K562 (cell line): ENCODE measurements around the gene ADTRP. TPM values are rescaled to one million over a fixed set of nuclear protein-coding genes. Genes with fewer than 3 reads are reported as not detected.
A peak's percentile ranks its signal among the peaks of the same experiment; 100 is the strongest.

Source experiments
- ATAC-seq: fragments of 200-7000 bp; cut with Tn5 transposase; 3 replicates; pipeline ENCODE4 v1.9.1; 2020; ENCODE audit warnings: moderate library complexity
- BruUV-seq: library from RNA; stranded (reverse); fragments of 400-500 nt; replicated peaks from 2 replicates; lab custom pipeline; 2021; lab: Mats Ljungman, UMichigan
- CTCF ChIA-PET: fragments of 300-600 bp; formaldehyde crosslinking; extraction: SDS; loops from one replicate; lab custom pipeline; 2021; ENCODE audit warnings: low intra/inter-chr PET ratio; lab: Yijun Ruan, JAX
- POLR2A ChIA-PET: fragments of 300-600, 350-650 bp; sonication (Branson Sonifier 250); formaldehyde crosslinking; extraction: SDS; loops from one replicate; lab custom pipeline; 2021; ENCODE audit warnings: antibody characterized with exemption, inconsistent platforms; lab: Yijun Ruan, JAX
- DNase-seq, 4 experiments: peaks; one replicate each; pipeline versions ENCODE4 v3.0.0 to v3.0.0-alpha.2; 2011 to 2018; ENCODE audit warnings: low spot score in 3 of 4, mixed read lengths in 3 of 4; ENCODE audit errors: extremely low read depth in 1 of 4
- FAIRE-seq: peaks from 2 replicates; lab custom pipeline; 2011; peaks lifted over from hg19 to GRCh38; lab: Jason Lieb, UNC
- H2AFZ ChIP-seq: 2 replicates; pipeline ENCODE4 v1.6.0; 2011; ENCODE audit warnings: low read depth, low read length, control low read depth, inconsistent platforms
- H3K27ac ChIP-seq: fragments of 200-600 bp; 3 replicates; pipeline ENCODE4 v1.8.0; 2011; ENCODE audit warnings: low read depth, mild to moderate bottlenecking, control low read depth, inconsistent platforms, low read length, moderate library complexity, mixed read lengths; ENCODE audit errors: extremely low read depth
- H3K27me3 ChIP-seq, 2 experiments: fragments of 300-600 bp in 1 of 2; 2 replicates in 1 of 2; 3 replicates in 1 of 2; pipeline versions ENCODE4 v1.6.0 to v1.8.0; 2011; ENCODE audit warnings: inconsistent platforms in 2 of 2, low read length in 2 of 2, mild to moderate bottlenecking in 1 of 2, mixed read lengths in 1 of 2, moderate library complexity in 1 of 2; ENCODE audit not compliant: control insufficient read depth in 2 of 2, insufficient read depth in 2 of 2
- H3K36me3 ChIP-seq: fragments of 300-600 bp; 3 replicates; pipeline ENCODE4 v1.8.0; 2011; ENCODE audit warnings: mild to moderate bottlenecking, low read length, inconsistent platforms; ENCODE audit not compliant: control insufficient read depth, insufficient read depth
- H3K4me1 ChIP-seq, 2 experiments: fragments of 200-600 bp in 1 of 2; replicated peaks in 1 of 2; 2 replicates in 1 of 2; 3 replicates in 1 of 2; pipeline versions ENCODE4 v1.5.1 to v1.8.0; 2011; ENCODE audit warnings: inconsistent platforms in 2 of 2, low read length in 2 of 2, mild to moderate bottlenecking in 1 of 2, mixed read lengths in 1 of 2, moderate library complexity in 1 of 2; ENCODE audit not compliant: control insufficient read depth in 2 of 2, insufficient read depth in 2 of 2
- H3K4me2 ChIP-seq: 2 replicates; pipeline ENCODE4 v1.6.1; 2011; ENCODE audit warnings: low read length, control low read depth, inconsistent platforms, mixed read lengths; ENCODE audit not compliant: insufficient read depth
- H3K4me3 ChIP-seq: fragments of 200-600 bp; sonication (generic), shearing (Covaris generic); 2 replicates; pipeline ENCODE4 v1.5.1; 2016; ENCODE audit warnings: control low read depth, inconsistent platforms
- H3K79me2 ChIP-seq: fragments of 200-600 bp; 3 replicates; pipeline ENCODE4 v1.8.0; 2011; ENCODE audit warnings: low read length, inconsistent platforms; ENCODE audit not compliant: control insufficient read depth, insufficient read depth
- H3K9ac ChIP-seq, 2 experiments: 2 replicates each; pipeline versions ENCODE4 v1.6.0 to v1.6.1; 2011; ENCODE audit warnings: low read depth in 2 of 2, low read length in 2 of 2, control low read depth in 1 of 2, inconsistent platforms in 1 of 2, mild to moderate bottlenecking in 1 of 2, mixed read lengths in 1 of 2; ENCODE audit not compliant: insufficient read depth in 1 of 2
- H3K9me1 ChIP-seq: one replicate; pipeline ENCODE4 v1.6.0; 2011; ENCODE audit warnings: inconsistent platforms, mild to moderate bottlenecking, low read length, moderate library complexity; ENCODE audit not compliant: control insufficient read depth, insufficient read depth
- H3K9me3 ChIP-seq: replicated peaks from 2 replicates; pipeline ENCODE4 v1.5.1; 2011; ENCODE audit warnings: low read depth, low read length, inconsistent platforms; ENCODE audit not compliant: control insufficient read depth, insufficient read depth
- H4K20me1 ChIP-seq: replicated peaks from 2 replicates; pipeline ENCODE4 v1.6.1; 2011; ENCODE audit warnings: low read length, inconsistent platforms, mixed read lengths; ENCODE audit not compliant: control insufficient read depth, insufficient read depth
- CCNT2 ChIP-seq: IDR thresholded peaks from 2 replicates; pipeline ENCODE4 v1.6.1; 2011; ENCODE audit warnings: borderline replicate concordance, low read depth, mild to moderate bottlenecking, moderate library complexity, mixed read lengths, low read length; ENCODE audit not compliant: insufficient read length; ENCODE audit errors: extremely low read depth
- FOXJ2 ChIP-seq: fragments of 200-800 bp; sonication (Bioruptor generic); IDR thresholded peaks from 2 replicates; pipeline ENCODE4 v1.6.1; 2016; ENCODE audit warnings: missing genetic modification characterization, missing compliant biosample characterization
- GATAD2B ChIP-seq: fragments of 450-650 bp; IDR thresholded peaks from 2 replicates; pipeline ENCODE4 v1.6.1; 2017; ENCODE audit warnings: mild to moderate bottlenecking, borderline replicate concordance
- KLF10 ChIP-seq: fragments of 250-450 bp; sonication (Bioruptor Pico); IDR thresholded peaks from 2 replicates; pipeline ENCODE4 v1.6.1; 2021; ENCODE audit warnings: matching md5 sums
- MCM3 ChIP-seq: fragments of 450-650 bp; IDR thresholded peaks from 2 replicates; pipeline ENCODE4 v1.6.1; 2016
- NBN ChIP-seq: fragments of 450-650 bp; IDR thresholded peaks from 2 replicates; pipeline ENCODE4 v1.6.1; 2016; ENCODE audit warnings: low read depth, mild to moderate bottlenecking
- POLR2AphosphoS5 ChIP-seq: IDR thresholded peaks from 2 replicates; pipeline ENCODE4 v1.6.1; 2011; ENCODE audit warnings: mild to moderate bottlenecking, low read depth, low read length, moderate library complexity; ENCODE audit not compliant: control insufficient read depth, insufficient read depth
- PREB ChIP-seq: sonication (generic); formaldehyde crosslinking; IDR thresholded peaks from 2 replicates; pipeline ENCODE4 v1.8.1; 2023; ENCODE audit warnings: mild to moderate bottlenecking, missing genetic modification reagents
- USF2 ChIP-seq: sonication (generic); formaldehyde crosslinking; IDR thresholded peaks from 2 replicates; pipeline ENCODE4 v1.5.0; 2020; ENCODE audit warnings: missing genetic modification reagents
- WHSC1 ChIP-seq: IDR thresholded peaks from one replicate; pipeline ENCODE4 v1.6.1; 2012; ENCODE audit warnings: low read length, control low read depth, inconsistent platforms
- ZKSCAN1 ChIP-seq: fragments of 150-350 bp; IDR thresholded peaks from 2 replicates; pipeline ENCODE4 v1.6.1; 2016; ENCODE audit warnings: low read depth, low read length
- ZNF224 ChIP-seq: sonication (generic); formaldehyde crosslinking; IDR thresholded peaks from 2 replicates; pipeline ENCODE4 v1.8.0; 2022; ENCODE audit warnings: mild to moderate bottlenecking, missing genetic modification reagents
- ZNF639 ChIP-seq, 2 experiments: fragments of 200-800 bp in 1 of 2; sonication (Bioruptor generic) in 1 of 2; sonication (generic) in 1 of 2; formaldehyde crosslinking in 1 of 2; IDR thresholded peaks in 1 of 2; conservative IDR thresholded peaks in 1 of 2; 2 replicates each; pipeline versions ENCODE4 v1.5.0 to v1.6.1; 2016 to 2020; ENCODE audit warnings: missing compliant biosample characterization in 1 of 2, missing genetic modification characterization in 1 of 2, missing genetic modification reagents in 1 of 2
- WGBS: fragments of 100-300 bp; shearing (Covaris generic); methylation state at CpG from one replicate; pipeline ENCODE4 v1.1.6; 2016; ENCODE audit warnings: low coverage, mixed read lengths; ENCODE audit not compliant: insufficient coverage; ENCODE audit errors: missing lambda C conversion rate; 5-methylcytosine and 5-hydroxymethylcytosine counted together
- in situ Hi-C: fragments of 300-500 bp; cut with MboI; formaldehyde crosslinking; loops from 4 replicates; pipeline ENCODE4 v1.15.0; 2018; ENCODE audit warnings: inconsistent platforms, mixed read lengths
- intact Hi-C: fragments of 100-400 bp; cut with micrococcal nuclease; formaldehyde crosslinking; loops from 2 replicates; pipeline ENCODE4 v1.14.2; 2022
- polyA plus RNA-seq, 8 experiments: library from polyadenylated mRNA; depleted of rRNA in 4 of 8; stranded (reverse) in 5 of 8; unstranded in 3 of 8; fragments of >200 nt; fragmentation: Nextera tagmentation in 2 of 8; fragmentation: Illumina TruSeq in 1 of 8; extraction: Ambion mirVana in 2 of 8; extraction: Trizol in 1 of 8; gene quantifications; 2 replicates each; pipeline versions ENCODE4 v1.2.1 to v1.2.3, GENCODE V29; 2011 to 2014; ENCODE audit warnings: inconsistent platforms in 1 of 8, missing spikeins in 1 of 8
- total RNA-seq, 7 experiments: library from RNA; depleted of rRNA in 6 of 7; stranded (reverse); fragments of >200 nt in 6 of 7; fragmentation: Illumina TruSeq in 2 of 7; extraction: Trizol in 2 of 7; gene quantifications; 2 replicates each; pipeline versions ENCODE4 v1.2.1 to v1.2.3, GENCODE V29; 2011 to 2021; ENCODE audit warnings: low replicate concordance in 1 of 7

Gene ADTRP
- total and polyA plus RNA-seq, 9 of the 15 experiments (the other 6 are each of a cell fraction or from before 2014, with no cell fraction given): 7.4 to 24.0 (median 13.6) TPM

GRCh38 chr6:11702089-11702488 lies 76.5 kb downstream of the ADTRP start:
- H3K27ac ChIP-seq: no peak overlapping the region
- no peaks in the 10 kb centered on the region for H3K79me2 ChIP-seq
- in situ Hi-C loops: no loop called here
- no peak for DNase-seq
- H4K20me1 ChIP-seq: no peaks in the 10 kb centered on the region
- H3K9ac ChIP-seq: no peak overlapping the region
- H2AFZ ChIP-seq: peak overlapping the region; percentile 37
- H3K36me3 ChIP-seq: no peaks in the 10 kb centered on the region
- H3K4me3 ChIP-seq: no peak overlapping the region
- H3K9me3 ChIP-seq: peaks cover 1% of the 10 kb centered on the region; the same call in 1 of the 2 replicates
- no peaks in the 10 kb centered on the region; a peak in 2 of 5 replicates for H3K4me1 ChIP-seq
- BruUV-seq: no TSS peak
- no peaks in the 10 kb centered on the region for H3K9me1 ChIP-seq
- ChIA-PET CTCF (no interaction called here), POLR2A (interaction anchor here (1.2 kb wide), 1 partner anchor 230 kb away, joined by 3 read pairs; no protein-coding TSS in a partner anchor)
- H3K27me3 ChIP-seq: no peaks in the 10 kb centered on the region
- intact Hi-C loops: loop anchor here (5.0 kb wide), 3 partner anchors 75 to 215 kb away; partner anchors contain the start of gene ADTRP
- 50% methylated on average over 4 of the region's 4 CpGs for WGBS
- ATAC-seq: peak; percentile 18; the same call in 2 of the 3 replicates
- H3K4me2 ChIP-seq: no peak overlapping the region
- TF ChIP-seq ZKSCAN1: no peak
- TF ChIP-seq CCNT2: no peak
- no peak for TF ChIP-seq MCM3
- TF ChIP-seq FOXJ2: no peak
- no peak for FAIRE-seq

GRCh38 chr6:11701573-11701972 lies 77.0 kb downstream of the ADTRP start:
- H3K4me2 ChIP-seq: no peak overlapping the region
- no peaks in the 10 kb centered on the region for H3K9me1 ChIP-seq
- no peak overlapping the region for H3K9ac ChIP-seq
- no peak overlapping the region for H3K27ac ChIP-seq
- ChIA-PET CTCF (no interaction called here), POLR2A (interaction anchor here (1.2 kb wide), 1 partner anchor 230 kb away, joined by 3 read pairs; no protein-coding TSS in a partner anchor)
- H3K4me3 ChIP-seq: no peak overlapping the region
- H4K20me1 ChIP-seq: no peaks in the 10 kb centered on the region
- H3K4me1 ChIP-seq: no peaks in the 10 kb centered on the region; a peak in 2 of 5 replicates
- peaks cover 2% of the 10 kb centered on the region; the same call in 1 of the 2 replicates for H3K9me3 ChIP-seq
- 62% methylated on average over 6 of the region's 6 CpGs for WGBS
- H3K27me3 ChIP-seq: no peaks in the 10 kb centered on the region
- no peak for DNase-seq
- H2AFZ ChIP-seq: peak overlapping the region; percentile 37; the same call in 1 of the 2 replicates
- FAIRE-seq: no peak
- intact Hi-C loops: loop anchor here (2.0 to 5.0 kb wide), 5 partner anchors 76 to 375 kb away; partner anchors contain the start of gene ADTRP
- BruUV-seq: no TSS peak
- H3K36me3 ChIP-seq: no peaks in the 10 kb centered on the region
- in situ Hi-C loops: no loop called here
- no peak for ATAC-seq
- H3K79me2 ChIP-seq: no peaks in the 10 kb centered on the region
- TF ChIP-seq ZNF224 (CRISPR knock-in tag) (no peak), KLF10 (CRISPR knock-in tag) (no peak), PREB (CRISPR knock-in tag) (no peak), USF2 (CRISPR knock-in tag) (no peak), ZNF639 (CRISPR knock-in tag; conservative IDR thresholded peaks at IDR 0.05 in 1 of 2, IDR thresholded peaks at IDR 0.05 in 1 of 2) (no peak), POLR2AphosphoS5 (no peak), GATAD2B (no peak), NBN (no peak), WHSC1 (no peak)
